K562 (cell line): ENCODE measurements around the gene ZNF292. TPM values are rescaled to one million over a fixed set of nuclear protein-coding genes. Genes with fewer than 3 reads are reported as not detected.

Experiments
- ATAC-seq: fragments of 200-7000 bp; cut with Tn5 transposase; 3 replicates; pipeline ENCODE4 v1.9.1; 2020; ENCODE audit warnings: moderate library complexity
- BruUV-seq: library from RNA; stranded (reverse); fragments of 400-500 nt; replicated peaks from 2 replicates; lab custom pipeline; 2021; lab: Mats Ljungman, UMichigan
- CTCF ChIA-PET: fragments of 300-600 bp; formaldehyde crosslinking; extraction: SDS; loops from one replicate; lab custom pipeline; 2021; ENCODE audit warnings: low intra/inter-chr PET ratio; lab: Yijun Ruan, JAX
- POLR2A ChIA-PET: fragments of 300-600, 350-650 bp; sonication (Branson Sonifier 250); formaldehyde crosslinking; extraction: SDS; loops from one replicate; lab custom pipeline; 2021; ENCODE audit warnings: antibody characterized with exemption, inconsistent platforms; lab: Yijun Ruan, JAX
- DNase-seq, 4 experiments: peaks; one replicate each; pipeline versions ENCODE4 v3.0.0 to v3.0.0-alpha.2; 2011 to 2018; ENCODE audit warnings: low spot score in 3 of 4, mixed read lengths in 3 of 4; ENCODE audit errors: extremely low read depth in 1 of 4
- FAIRE-seq: peaks from 2 replicates; lab custom pipeline; 2011; peaks lifted over from hg19 to GRCh38; lab: Jason Lieb, UNC
- H2AFZ ChIP-seq: 2 replicates; pipeline ENCODE4 v1.6.0; 2011; ENCODE audit warnings: low read depth, low read length, control low read depth, inconsistent platforms
- H3K27ac ChIP-seq: fragments of 200-600 bp; 3 replicates; pipeline ENCODE4 v1.8.0; 2011; ENCODE audit warnings: low read depth, mild to moderate bottlenecking, control low read depth, inconsistent platforms, low read length, moderate library complexity, mixed read lengths; ENCODE audit errors: extremely low read depth
- H3K27me3 ChIP-seq, 2 experiments: fragments of 300-600 bp in 1 of 2; 2 replicates in 1 of 2; 3 replicates in 1 of 2; pipeline versions ENCODE4 v1.6.0 to v1.8.0; 2011; ENCODE audit warnings: inconsistent platforms in 2 of 2, low read length in 2 of 2, mild to moderate bottlenecking in 1 of 2, mixed read lengths in 1 of 2, moderate library complexity in 1 of 2; ENCODE audit not compliant: control insufficient read depth in 2 of 2, insufficient read depth in 2 of 2
- H3K36me3 ChIP-seq: fragments of 300-600 bp; 3 replicates; pipeline ENCODE4 v1.8.0; 2011; ENCODE audit warnings: mild to moderate bottlenecking, low read length, inconsistent platforms; ENCODE audit not compliant: control insufficient read depth, insufficient read depth
- H3K4me1 ChIP-seq, 2 experiments: fragments of 200-600 bp in 1 of 2; replicated peaks in 1 of 2; 2 replicates in 1 of 2; 3 replicates in 1 of 2; pipeline versions ENCODE4 v1.5.1 to v1.8.0; 2011; ENCODE audit warnings: inconsistent platforms in 2 of 2, low read length in 2 of 2, mild to moderate bottlenecking in 1 of 2, mixed read lengths in 1 of 2, moderate library complexity in 1 of 2; ENCODE audit not compliant: control insufficient read depth in 2 of 2, insufficient read depth in 2 of 2
- H3K4me2 ChIP-seq: 2 replicates; pipeline ENCODE4 v1.6.1; 2011; ENCODE audit warnings: low read length, control low read depth, inconsistent platforms, mixed read lengths; ENCODE audit not compliant: insufficient read depth
- H3K4me3 ChIP-seq: fragments of 200-600 bp; sonication (generic), shearing (Covaris generic); 2 replicates; pipeline ENCODE4 v1.5.1; 2016; ENCODE audit warnings: control low read depth, inconsistent platforms
- H3K79me2 ChIP-seq: fragments of 200-600 bp; 3 replicates; pipeline ENCODE4 v1.8.0; 2011; ENCODE audit warnings: low read length, inconsistent platforms; ENCODE audit not compliant: control insufficient read depth, insufficient read depth
- H3K9ac ChIP-seq, 2 experiments: 2 replicates each; pipeline versions ENCODE4 v1.6.0 to v1.6.1; 2011; ENCODE audit warnings: low read depth in 2 of 2, low read length in 2 of 2, control low read depth in 1 of 2, inconsistent platforms in 1 of 2, mild to moderate bottlenecking in 1 of 2, mixed read lengths in 1 of 2; ENCODE audit not compliant: insufficient read depth in 1 of 2
- H3K9me1 ChIP-seq: one replicate; pipeline ENCODE4 v1.6.0; 2011; ENCODE audit warnings: inconsistent platforms, mild to moderate bottlenecking, low read length, moderate library complexity; ENCODE audit not compliant: control insufficient read depth, insufficient read depth
- H3K9me3 ChIP-seq: replicated peaks from 2 replicates; pipeline ENCODE4 v1.5.1; 2011; ENCODE audit warnings: low read depth, low read length, inconsistent platforms; ENCODE audit not compliant: control insufficient read depth, insufficient read depth
- H4K20me1 ChIP-seq: replicated peaks from 2 replicates; pipeline ENCODE4 v1.6.1; 2011; ENCODE audit warnings: low read length, inconsistent platforms, mixed read lengths; ENCODE audit not compliant: control insufficient read depth, insufficient read depth
- ARHGAP35 ChIP-seq: fragments of 450-650 bp; IDR thresholded peaks from 2 replicates; pipeline ENCODE4 v1.6.1; 2018; ENCODE audit not compliant: partially characterized antibody
- FOXK2 ChIP-seq, 2 experiments: fragments of 450-650 bp; IDR thresholded peaks in 1 of 2; conservative IDR thresholded peaks in 1 of 2; 2 replicates each; pipeline ENCODE4 v1.6.1; 2016; ENCODE audit warnings: low read depth in 2 of 2, mild to moderate bottlenecking in 1 of 2
- GATA2 ChIP-seq: sonication (generic); formaldehyde crosslinking; IDR thresholded peaks from 2 replicates; pipeline ENCODE4 v1.4.0; 2020; ENCODE audit warnings: mild to moderate bottlenecking, missing genetic modification reagents
- KLF13 ChIP-seq: fragments of 450-650 bp; IDR thresholded peaks from 2 replicates; pipeline ENCODE4 v1.6.1; 2016; ENCODE audit warnings: missing genetic modification characterization, low read depth, mild to moderate bottlenecking, missing compliant biosample characterization, moderate library complexity, borderline replicate concordance
- NCOA2 ChIP-seq, 2 experiments: fragments of 450-650 bp; IDR thresholded peaks; 2 replicates each; pipeline ENCODE4 v1.6.1; 2018; ENCODE audit warnings: mild to moderate bottlenecking in 2 of 2, moderate library complexity in 1 of 2; ENCODE audit not compliant: partially characterized antibody in 2 of 2
- RBM34 ChIP-seq: fragments of 200-400 bp; formaldehyde crosslinking; IDR thresholded peaks from 2 replicates; pipeline ENCODE4 v1.6.1; 2018; ENCODE audit warnings: low read length, borderline replicate concordance; ENCODE audit not compliant: insufficient read depth
- SRSF1 ChIP-seq: fragments of 200-400 bp; formaldehyde crosslinking; IDR thresholded peaks from 2 replicates; pipeline ENCODE4 v1.6.1; 2017; ENCODE audit warnings: mild to moderate bottlenecking, low read depth, low read length, moderate library complexity
- U2AF2 ChIP-seq: fragments of 200-400 bp; formaldehyde crosslinking; optimal IDR thresholded peaks from 2 replicates; pipeline ENCODE3; 2017; ENCODE audit warnings: low read depth, mild to moderate bottlenecking, low read length
- XRCC3 ChIP-seq: fragments of 450-650 bp; IDR thresholded peaks from 2 replicates; pipeline ENCODE4 v1.6.1; 2017; ENCODE audit warnings: mild to moderate bottlenecking, moderate library complexity
- ZBTB1 ChIP-seq: sonication (generic); formaldehyde crosslinking; IDR thresholded peaks from 2 replicates; pipeline ENCODE4 v1.8.1; 2023; ENCODE audit warnings: missing genetic modification reagents, low read depth, mild to moderate bottlenecking, borderline replicate concordance
- ZBTB7A ChIP-seq: IDR thresholded peaks from 2 replicates; pipeline ENCODE4 v1.6.1; 2011; ENCODE audit warnings: low read depth, mild to moderate bottlenecking, low read length, moderate library complexity, borderline replicate concordance; ENCODE audit not compliant: control insufficient read depth
- ZNF253 ChIP-seq: fragments of 250-450 bp; sonication (Bioruptor Pico); conservative IDR thresholded peaks from 2 replicates; pipeline ENCODE4 v1.6.1; 2021; ENCODE audit warnings: mild to moderate bottlenecking
- ZNF282 ChIP-seq: sonication (generic); formaldehyde crosslinking; IDR thresholded peaks from 2 replicates; pipeline ENCODE4 v1.8.1; 2023; ENCODE audit warnings: missing genetic modification reagents
- WGBS: fragments of 100-300 bp; shearing (Covaris generic); methylation state at CpG from one replicate; pipeline ENCODE4 v1.1.6; 2016; ENCODE audit warnings: low coverage, mixed read lengths; ENCODE audit not compliant: insufficient coverage; ENCODE audit errors: missing lambda C conversion rate; 5-methylcytosine and 5-hydroxymethylcytosine counted together
- in situ Hi-C: fragments of 300-500 bp; cut with MboI; formaldehyde crosslinking; loops from 4 replicates; pipeline ENCODE4 v1.15.0; 2018; ENCODE audit warnings: inconsistent platforms, mixed read lengths
- intact Hi-C: fragments of 100-400 bp; cut with micrococcal nuclease; formaldehyde crosslinking; loops from 2 replicates; pipeline ENCODE4 v1.14.2; 2022
- polyA plus RNA-seq, 8 experiments: library from polyadenylated mRNA; depleted of rRNA in 4 of 8; stranded (reverse) in 5 of 8; unstranded in 3 of 8; fragments of >200 nt; fragmentation: Nextera tagmentation in 2 of 8; fragmentation: Illumina TruSeq in 1 of 8; extraction: Ambion mirVana in 2 of 8; extraction: Trizol in 1 of 8; gene quantifications; 2 replicates each; pipeline versions ENCODE4 v1.2.1 to v1.2.3, GENCODE V29; 2011 to 2014; ENCODE audit warnings: inconsistent platforms in 1 of 8, missing spikeins in 1 of 8
- total RNA-seq, 7 experiments: library from RNA; depleted of rRNA in 6 of 7; stranded (reverse); fragments of >200 nt in 6 of 7; fragmentation: Illumina TruSeq in 2 of 7; extraction: Trizol in 2 of 7; gene quantifications; 2 replicates each; pipeline versions ENCODE4 v1.2.1 to v1.2.3, GENCODE V29; 2011 to 2021; ENCODE audit warnings: low replicate concordance in 1 of 7
- TF ChIP-seq, protein P1 (sequence below): fragments of 450-650 bp; IDR thresholded peaks from 2 replicates; pipeline ENCODE4 v1.6.1; 2018; ENCODE audit warnings: mild to moderate bottlenecking, low read depth; ENCODE audit not compliant: partially characterized antibody
- TF ChIP-seq, protein P2 (sequence below), 2 experiments: IDR thresholded peaks in 1 of 2; conservative IDR thresholded peaks in 1 of 2; 2 replicates each; pipeline ENCODE4 v1.6.1; 2016; ENCODE audit warnings: low read depth in 2 of 2, mild to moderate bottlenecking in 1 of 2, missing compliant biosample characterization in 1 of 2, missing genetic modification characterization in 1 of 2, moderate library complexity in 1 of 2

Gene ZNF292
- total and polyA plus RNA-seq, 9 of the 15 experiments (the other 6 are each of a cell fraction or from before 2014, with no cell fraction given), result 4.4 to 17.1 (median 12.8) TPM

GRCh38 chr6:87257565-87257964 lies 102.2 kb downstream of the ZNF292 start:
- intact Hi-C loops (no loop called here), in situ Hi-C loops (loop anchor here (10.0 kb wide), 1 partner anchor 183 kb away; no protein-coding TSS in a partner anchor)
- ATAC-seq (no peak), DNase-seq (no peak), FAIRE-seq (no peak)
- H3K4me2 ChIP-seq, result no peak overlapping the region
- H3K4me3 ChIP-seq, result no peak overlapping the region
- peaks cover 31% of the 10 kb centered on the region for H3K36me3 ChIP-seq
- no peaks in the 10 kb centered on the region for H3K4me1 ChIP-seq
- H3K9ac ChIP-seq, result no peak overlapping the region
- no peaks in the 10 kb centered on the region for H3K79me2 ChIP-seq
- no TSS peak for BruUV-seq
- peaks cover 17% of the 10 kb centered on the region for H3K9me3 ChIP-seq
- no peaks in the 10 kb centered on the region for H3K27me3 ChIP-seq
- ChIA-PET POLR2A (no interaction called here), CTCF (no interaction called here)
- no peaks in the 10 kb centered on the region for H4K20me1 ChIP-seq
- WGBS, result 100% methylated on average over 4 of the region's 4 CpGs
- H3K27ac ChIP-seq, result no peak overlapping the region
- H2AFZ ChIP-seq, result no peak overlapping the region
- no peaks in the 10 kb centered on the region for H3K9me1 ChIP-seq
- TF ChIP-seq ZBTB1 (CRISPR knock-in tag) (no peak), ZNF253 (CRISPR knock-in tag) (no peak), U2AF2 (no peak), XRCC3 (no peak), ZBTB7A (no peak), KLF13 (tag) (no peak), RBM34 (no peak), NCOA2 (IDR thresholded peaks at IDR 0.05; ENCODE audit: partially characterized antibody in 2 of 2) (no peak), FOXK2 (conservative IDR thresholded peaks at IDR 0.05 in 1 of 2, IDR thresholded peaks at IDR 0.05 in 1 of 2; ENCODE audit: low read depth in 2 of 2) (no peak), ARHGAP35 (no peak), ZNF282 (CRISPR knock-in tag) (no peak), GATA2 (no peak), SRSF1 (no peak)
- TF ChIP-seq, protein P1, sequence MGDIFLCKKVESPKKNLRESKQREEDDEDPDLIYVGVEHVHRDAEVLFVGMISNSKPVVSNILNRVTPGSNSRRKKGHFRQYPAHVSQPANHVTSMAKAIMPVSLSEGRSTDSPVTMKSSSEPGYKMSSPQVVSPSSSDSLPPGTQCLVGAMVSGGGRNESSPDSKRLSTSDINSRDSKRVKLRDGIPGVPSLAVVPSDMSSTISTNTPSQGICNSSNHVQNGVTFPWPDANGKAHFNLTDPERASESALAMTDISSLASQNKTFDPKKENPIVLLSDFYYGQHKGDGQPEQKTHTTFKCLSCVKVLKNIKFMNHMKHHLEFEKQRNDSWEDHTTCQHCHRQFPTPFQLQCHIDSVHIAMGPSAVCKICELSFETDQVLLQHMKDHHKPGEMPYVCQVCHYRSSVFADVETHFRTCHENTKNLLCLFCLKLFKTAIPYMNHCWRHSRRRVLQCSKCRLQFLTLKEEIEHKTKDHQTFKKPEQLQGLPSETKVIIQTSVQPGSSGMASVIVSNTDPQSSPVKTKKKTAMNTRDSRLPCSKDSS, result no peak
- TF ChIP-seq, protein P2, sequence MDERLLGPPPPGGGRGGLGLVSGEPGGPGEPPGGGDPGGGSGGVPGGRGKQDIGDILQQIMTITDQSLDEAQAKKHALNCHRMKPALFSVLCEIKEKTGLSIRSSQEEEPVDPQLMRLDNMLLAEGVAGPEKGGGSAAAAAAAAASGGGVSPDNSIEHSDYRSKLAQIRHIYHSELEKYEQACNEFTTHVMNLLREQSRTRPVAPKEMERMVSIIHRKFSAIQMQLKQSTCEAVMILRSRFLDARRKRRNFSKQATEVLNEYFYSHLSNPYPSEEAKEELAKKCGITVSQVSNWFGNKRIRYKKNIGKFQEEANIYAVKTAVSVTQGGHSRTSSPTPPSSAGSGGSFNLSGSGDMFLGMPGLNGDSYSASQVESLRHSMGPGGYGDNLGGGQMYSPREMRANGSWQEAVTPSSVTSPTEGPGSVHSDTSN (CRISPR knock-in tag; IDR thresholded peaks at IDR 0.05; ENCODE audit: low read depth), result no peak
- TF ChIP-seq, protein P2 (tag; conservative IDR thresholded peaks at IDR 0.05; ENCODE audit: low read depth), result no peak
